Amniotic epithelial cell (primary cell): ENCODE measurements around the gene KCNAB2.

Experiments used
- DNase-seq: peaks from one replicate; pipeline ENCODE4 v3.0.0-alpha.2; 2010; ENCODE audit warnings: low read depth

The KCNAB2 gene

GRCh38 chr1:6129313-6129712, 83.6 kb downstream of the KCNAB2 start:
- no peak for DNase-seq

- no peak for DNase-seq
Observed at GRCh38 chr1:6130036-6130435, 84.3 kb downstream of the KCNAB2 start.

- DNase-seq = no peak
Observed at GRCh38 chr1:6130596-6130995, 84.9 kb downstream of the KCNAB2 start.

- DNase-seq = no peak
Observed at GRCh38 chr1:6131561-6131960, 85.9 kb downstream of the KCNAB2 start.

GRCh38 chr1:6133146-6133895, 87.6 kb downstream of the KCNAB2 start:
- no peak for DNase-seq

GRCh38 chr1:6134206-6134605, 88.5 kb downstream of the KCNAB2 start:
- no peak for DNase-seq

GRCh38 chr1:6134741-6135510, 89.2 kb downstream of the KCNAB2 start:
- no peak for DNase-seq

- no peak for DNase-seq
Observed at GRCh38 chr1:6136516-6137220, 91.0 kb downstream of the KCNAB2 start.

GRCh38 chr1:6137758-6138157, 92.1 kb downstream of the KCNAB2 start:
- DNase-seq = no peak

GRCh38 chr1:6140413-6140812, 94.7 kb downstream of the KCNAB2 start:
- DNase-seq = no peak

- no peak for DNase-seq
Observed at GRCh38 chr1:6141592-6141991, 95.9 kb downstream of the KCNAB2 start.

GRCh38 chr1:6142036-6142621, 96.4 kb downstream of the KCNAB2 start:
- no peak for DNase-seq

GRCh38 chr1:6142734-6143133, 97.0 kb downstream of the KCNAB2 start:
- peak; percentile 23 for DNase-seq

GRCh38 chr1:6143395-6143794, 97.7 kb downstream of the KCNAB2 start:
- no peak for DNase-seq

GRCh38 chr1:6144175-6144574, 98.5 kb downstream of the KCNAB2 start:
- no peak for DNase-seq

- no peak for DNase-seq
Observed at GRCh38 chr1:6144647-6145395, 99.1 kb downstream of the KCNAB2 start.

- no peak for DNase-seq
Observed at GRCh38 chr1:6145396-6145750, 99.7 kb downstream of the KCNAB2 start.

- DNase-seq = no peak
Observed at GRCh38 chr1:6145864-6146410, 100.2 kb downstream of the KCNAB2 start.

GRCh38 chr1:6148497-6149241, 103.0 kb downstream of the KCNAB2 start:
- peak; percentile 15 for DNase-seq

- no peak for DNase-seq
Observed at GRCh38 chr1:6149597-6149996, 103.9 kb downstream of the KCNAB2 start.
